ENCODE results near the gene ZNF22. TPM values are rescaled to one million over a fixed set of nuclear protein-coding genes. Genes with fewer than 3 reads are reported as not detected.
A peak's percentile ranks its signal among the peaks of the same experiment; 100 is the strongest.

ZNF22 gene
- total RNA-seq, 1 experiment from 2014 or later = 42.1 TPM

DNA sequence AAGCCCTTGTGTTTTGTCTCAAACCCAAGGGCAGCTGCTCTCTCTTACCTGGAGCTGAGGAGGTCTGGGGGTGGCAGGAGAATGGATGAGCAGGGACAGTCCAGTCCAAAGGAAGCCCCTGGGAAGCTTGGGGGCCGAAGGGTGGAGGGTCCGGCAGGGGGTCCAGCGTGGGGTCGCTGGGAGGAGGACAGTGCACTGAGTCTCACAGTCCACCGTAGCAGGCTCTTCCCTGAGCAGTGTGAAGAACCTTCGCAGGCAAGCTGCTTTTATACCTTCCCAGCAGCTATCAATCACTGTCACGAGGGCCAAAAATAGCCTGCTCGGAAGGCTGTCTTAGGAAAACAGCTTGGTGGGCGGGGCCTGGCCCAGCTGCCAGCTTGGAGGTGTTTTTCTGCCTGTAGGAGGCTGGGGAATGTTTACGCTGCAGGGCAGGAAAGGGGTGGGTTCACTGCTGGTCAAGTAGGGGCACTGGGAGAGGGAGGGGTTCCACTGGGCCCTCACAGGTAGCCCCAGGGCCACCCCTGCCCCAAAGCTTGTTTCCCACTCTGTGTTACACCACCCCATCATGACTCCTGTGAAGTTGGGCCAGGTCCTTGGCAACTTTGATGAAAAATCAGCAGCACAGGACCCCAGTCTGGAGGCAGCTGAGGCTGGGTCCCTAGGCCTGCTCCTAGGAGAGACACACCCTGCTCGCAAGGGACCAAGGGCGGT is 22.0 kb upstream of the ZNF22 start, which contains the start of gene DEPP1:
TSS of gene DEPP1 (minus strand) at position 240 of the 711 bp plus-strand sequence. CDS start 779 bp downstream, outside the sequence.
- TF ChIP-seq, protein P1, sequence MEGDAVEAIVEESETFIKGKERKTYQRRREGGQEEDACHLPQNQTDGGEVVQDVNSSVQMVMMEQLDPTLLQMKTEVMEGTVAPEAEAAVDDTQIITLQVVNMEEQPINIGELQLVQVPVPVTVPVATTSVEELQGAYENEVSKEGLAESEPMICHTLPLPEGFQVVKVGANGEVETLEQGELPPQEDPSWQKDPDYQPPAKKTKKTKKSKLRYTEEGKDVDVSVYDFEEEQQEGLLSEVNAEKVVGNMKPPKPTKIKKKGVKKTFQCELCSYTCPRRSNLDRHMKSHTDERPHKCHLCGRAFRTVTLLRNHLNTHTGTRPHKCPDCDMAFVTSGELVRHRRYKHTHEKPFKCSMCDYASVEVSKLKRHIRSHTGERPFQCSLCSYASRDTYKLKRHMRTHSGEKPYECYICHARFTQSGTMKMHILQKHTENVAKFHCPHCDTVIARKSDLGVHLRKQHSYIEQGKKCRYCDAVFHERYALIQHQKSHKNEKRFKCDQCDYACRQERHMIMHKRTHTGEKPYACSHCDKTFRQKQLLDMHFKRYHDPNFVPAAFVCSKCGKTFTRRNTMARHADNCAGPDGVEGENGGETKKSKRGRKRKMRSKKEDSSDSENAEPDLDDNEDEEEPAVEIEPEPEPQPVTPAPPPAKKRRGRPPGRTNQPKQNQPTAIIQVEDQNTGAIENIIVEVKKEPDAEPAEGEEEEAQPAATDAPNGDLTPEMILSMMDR (conservative IDR thresholded peaks at IDR 0.05; ENCODE audit: low read depth, low read length) = no peak
- TF ChIP-seq EZH2 (IDR thresholded peaks at IDR 0.05; ENCODE audit: borderline replicate concordance, low read depth, low read length, poor library complexity, severe bottlenecking) = no peak
- H3K4me3 ChIP-seq (ENCODE audit: low read depth, low read length, poor library complexity, severe bottlenecking) = peak within 1 kb of the TSS; percentile 18
- no TSS peak for BruUV-seq (replicated peaks)
- no peaks in the 10 kb centered on the region for H3K9me3 ChIP-seq (ENCODE audit: low read depth, low read length, poor library complexity, severe bottlenecking)
- H3K4me1 ChIP-seq (ENCODE audit: insufficient read depth, low read length, poor library complexity, severe bottlenecking) = peaks cover 31% of the 10 kb centered on the region
- DNase-seq (ENCODE audit: low spot score) = peak; percentile 91
- peak within 1 kb of the TSS; percentile 63 for H3K27ac ChIP-seq (ENCODE audit: low read depth, low read length, poor library complexity, severe bottlenecking)
- intact Hi-C loops (cut with micrococcal nuclease; ENCODE audit: unreplicated experiment) = loop anchor here (5.0 to 10.0 kb wide), 2 partner anchors 46 to 1304 kb away; no protein-coding TSS in a partner anchor
- H3K36me3 ChIP-seq (ENCODE audit: insufficient read depth, low read length, poor library complexity, severe bottlenecking) = no peaks in the 10 kb centered on the region
- POLR2A ChIA-PET (ENCODE audit: low non-redundant PET) = no interaction called here
- CTCF ChIA-PET = interaction anchor here (1.0 kb wide), 1 partner anchor 46 kb away, joined by 3 read pairs; no protein-coding TSS in a partner anchor
- H3K27me3 ChIP-seq (replicated peaks; ENCODE audit: insufficient read depth, low read depth, low read length, poor library complexity) = no peaks in the 10 kb centered on the region

GRCh38 chr10:44979281-44980191 is 21.2 kb upstream of the ZNF22 start:
- POLR2A ChIA-PET (ENCODE audit: low non-redundant PET) = no interaction called here
- H3K27me3 ChIP-seq (replicated peaks; ENCODE audit: insufficient read depth, low read depth, low read length, poor library complexity) = no peaks in the 10 kb centered on the region
- no peak for DNase-seq (ENCODE audit: low spot score)
- no TSS peak for BruUV-seq (replicated peaks)
- peak overlapping the region; percentile 63 for H3K27ac ChIP-seq (ENCODE audit: low read depth, low read length, poor library complexity, severe bottlenecking)
- peaks cover 25% of the 10 kb centered on the region for H3K4me1 ChIP-seq (ENCODE audit: insufficient read depth, low read length, poor library complexity, severe bottlenecking)
- CTCF ChIA-PET = interaction anchor here (1.0 kb wide), 1 partner anchor 47 kb away, joined by 3 read pairs; no protein-coding TSS in a partner anchor
- TF ChIP-seq EZH2 (IDR thresholded peaks at IDR 0.05; ENCODE audit: borderline replicate concordance, low read depth, low read length, poor library complexity, severe bottlenecking) = no peak
- TF ChIP-seq, protein P1 (conservative IDR thresholded peaks at IDR 0.05; ENCODE audit: low read depth, low read length) = no peak
- intact Hi-C loops (cut with micrococcal nuclease; ENCODE audit: unreplicated experiment) = loop anchor here (5.0 to 10.0 kb wide), 2 partner anchors 47 to 1305 kb away; no protein-coding TSS in a partner anchor
- H3K9me3 ChIP-seq (ENCODE audit: low read depth, low read length, poor library complexity, severe bottlenecking) = no peaks in the 10 kb centered on the region
- H3K36me3 ChIP-seq (ENCODE audit: insufficient read depth, low read length, poor library complexity, severe bottlenecking) = no peaks in the 10 kb centered on the region
- H3K4me3 ChIP-seq (ENCODE audit: low read depth, low read length, poor library complexity, severe bottlenecking) = no peak overlapping the region

GRCh38 chr10:44980309-44981171 is 20.2 kb upstream of the ZNF22 start:
- Histone ChIP-seq H3K36me3 (ENCODE audit: insufficient read depth, low read length, poor library complexity, severe bottlenecking) (no peaks in the 10 kb centered on the region), H3K27ac (ENCODE audit: low read depth, low read length, poor library complexity, severe bottlenecking) (no peak overlapping the region), H3K4me3 (ENCODE audit: low read depth, low read length, poor library complexity, severe bottlenecking) (no peak overlapping the region), H3K27me3 (replicated peaks; ENCODE audit: insufficient read depth, low read depth, low read length, poor library complexity) (no peaks in the 10 kb centered on the region), H3K4me1 (ENCODE audit: insufficient read depth, low read length, poor library complexity, severe bottlenecking) (peaks cover 20% of the 10 kb centered on the region), H3K9me3 (ENCODE audit: low read depth, low read length, poor library complexity, severe bottlenecking) (no peaks in the 10 kb centered on the region)
- ChIA-PET POLR2A (ENCODE audit: low non-redundant PET) (no interaction called here), CTCF (no interaction called here)
- BruUV-seq (replicated peaks) = no TSS peak
- intact Hi-C loops (cut with micrococcal nuclease; ENCODE audit: unreplicated experiment) = no loop called here
- no peak for TF ChIP-seq EZH2 (IDR thresholded peaks at IDR 0.05; ENCODE audit: borderline replicate concordance, low read depth, low read length, poor library complexity, severe bottlenecking)
- TF ChIP-seq, protein P1 (conservative IDR thresholded peaks at IDR 0.05; ENCODE audit: low read depth, low read length) = no peak
- DNase-seq (ENCODE audit: low spot score) = no peak

All from A673 (cell line).